GM12892 (cell line): ENCODE results near the gene GLRX.

Experiments used
- POLR2A ChIP-seq: IDR thresholded peaks from 2 replicates; pipeline ENCODE4 v1.6.1; 2011; ENCODE audit warnings: low read depth, low read length, control low read depth
- POLR2AphosphoS5 ChIP-seq: IDR thresholded peaks from 2 replicates; pipeline ENCODE4 v1.6.1; 2011; ENCODE audit warnings: low read depth, low read length, control low read depth
- TAF1 ChIP-seq: IDR thresholded peaks from 2 replicates; pipeline ENCODE4 v1.6.1; 2011; ENCODE audit warnings: low read depth, mild to moderate bottlenecking, control low read depth, low read length, borderline replicate concordance

DNA sequence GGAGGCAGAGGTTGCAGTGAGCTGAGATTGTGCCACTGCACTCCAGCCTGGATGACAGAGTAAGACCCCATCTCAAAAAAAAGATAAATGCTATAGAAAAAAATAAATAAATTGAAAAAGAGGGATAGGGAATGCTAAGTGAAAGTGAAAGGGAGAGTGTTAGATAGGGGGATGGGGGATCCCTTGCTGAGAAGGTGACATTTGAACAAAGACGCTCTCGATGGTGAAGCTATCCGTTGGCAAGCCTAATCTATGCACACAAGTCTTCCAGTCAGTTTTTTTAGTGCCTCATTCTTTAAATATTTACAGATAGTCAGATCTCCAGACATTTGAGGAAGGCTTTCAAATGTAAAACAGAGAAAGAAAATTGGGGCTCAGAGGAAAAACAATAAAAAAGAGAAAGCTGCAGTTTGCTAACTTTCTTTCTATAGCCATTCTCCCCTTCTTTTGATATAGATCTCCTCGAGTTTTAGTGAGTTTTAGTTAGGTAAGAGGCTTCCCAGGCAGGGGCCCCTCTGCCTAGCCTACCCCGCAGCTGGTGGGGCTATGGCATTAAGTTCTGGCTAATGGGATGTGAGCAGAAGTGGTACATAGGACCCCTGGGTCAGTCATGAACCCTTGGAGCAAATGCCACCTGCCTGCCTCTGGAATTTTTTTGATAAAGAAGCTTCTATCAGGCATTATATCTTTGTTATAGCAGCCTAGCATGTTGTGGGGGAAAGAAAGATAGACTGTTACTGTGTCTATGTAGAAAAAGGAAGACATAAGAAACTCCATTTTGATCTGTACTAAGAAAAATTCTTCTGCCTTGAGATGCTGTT lies 12.0 kb downstream of the GLRX start:
- TF ChIP-seq POLR2AphosphoS5 (no peak), POLR2A (no peak), TAF1 (no peak)
